GM23338 (cell line): Measurements from ENCODE around the gene OR13F1. TPM values are rescaled to one million over a fixed set of nuclear protein-coding genes. Genes with fewer than 3 reads are reported as not detected.

Source experiments
- ATAC-seq: fragments of 200-7000 bp; cut with Tn5 transposase; 3 replicates; pipeline ENCODE4 v1.9.1; 2020
- DNase-seq: peaks from one replicate; pipeline ENCODE4 v3.0.0-alpha.2; 2015; ENCODE audit warnings: low spot score
- H2AFZ ChIP-seq: fragments of 200-600 bp; sonication (generic); 2 replicates; pipeline ENCODE4 v1.8.0; 2016; ENCODE audit warnings: antibody characterized with exemption, mild to moderate bottlenecking, moderate library complexity
- H3F3A ChIP-seq: fragments of 200-600 bp; sonication (generic); replicated peaks from 2 replicates; pipeline ENCODE4 v1.8.0; 2017; ENCODE audit warnings: antibody characterized with exemption, mixed run types, low read depth
- H3K27ac ChIP-seq: fragments of 200-600 bp; sonication (generic); 2 replicates; pipeline ENCODE4 v1.6.1; 2016; ENCODE audit warnings: low read depth
- H3K27me3 ChIP-seq: fragments of 200-600 bp; sonication (generic); 2 replicates; pipeline ENCODE4 v1.8.0; 2016; ENCODE audit warnings: mild to moderate bottlenecking, mixed run types, moderate library complexity; ENCODE audit not compliant: insufficient read depth
- H3K36me3 ChIP-seq: fragments of 200-600 bp; sonication (generic); 2 replicates; pipeline ENCODE4 v1.8.0; 2016; ENCODE audit warnings: mild to moderate bottlenecking; ENCODE audit not compliant: insufficient read depth
- H3K4me1 ChIP-seq: fragments of 200-600 bp; sonication (generic); 2 replicates; pipeline ENCODE4 v1.8.0; 2016; ENCODE audit warnings: mild to moderate bottlenecking, moderate library complexity; ENCODE audit not compliant: insufficient read depth
- H3K4me2 ChIP-seq: fragments of 200-600 bp; sonication (generic); 2 replicates; pipeline ENCODE4 v1.7.1; 2017; ENCODE audit warnings: mixed run types
- H3K4me3 ChIP-seq: fragments of 200-600 bp; sonication (generic); 2 replicates; pipeline ENCODE4 v1.6.1; 2016; ENCODE audit warnings: mixed run types
- H3K79me2 ChIP-seq: fragments of 200-600 bp; sonication (generic); replicated peaks from 2 replicates; pipeline ENCODE4 v1.8.0; 2017; ENCODE audit warnings: mild to moderate bottlenecking; ENCODE audit not compliant: insufficient read depth
- H3K9me2 ChIP-seq: fragments of 200-600 bp; sonication (generic); 2 replicates; pipeline ENCODE4 v1.8.0; 2017; ENCODE audit not compliant: insufficient read depth
- H4K20me1 ChIP-seq: fragments of 200-600 bp; sonication (generic); replicated peaks from 2 replicates; pipeline ENCODE4 v1.8.0; 2017; ENCODE audit warnings: mild to moderate bottlenecking; ENCODE audit not compliant: insufficient read depth
- H3K27ac Mint-ChIP-seq: 2 replicates; pipeline ENCODE4 v1.8.0; 2020; ENCODE audit warnings: inconsistent platforms, mild to moderate bottlenecking, moderate library complexity, mixed read lengths
- H3K27me3 Mint-ChIP-seq: 3 replicates; pipeline ENCODE4 v1.8.0; 2022; ENCODE audit warnings: low read depth, mild to moderate bottlenecking, moderate library complexity, mixed read lengths, inconsistent platforms; ENCODE audit not compliant: insufficient read depth, poor library complexity
- H3K36me3 Mint-ChIP-seq: 3 replicates; pipeline ENCODE4 v1.8.0; 2021; ENCODE audit warnings: low read depth, mild to moderate bottlenecking, inconsistent platforms, moderate library complexity, mixed read lengths
- H3K4me1 Mint-ChIP-seq: 3 replicates; pipeline ENCODE4 v1.8.0; 2020; ENCODE audit warnings: mild to moderate bottlenecking, inconsistent platforms, mixed read lengths
- H3K4me3 Mint-ChIP-seq: 3 replicates; pipeline ENCODE4 v1.8.0; 2021; ENCODE audit warnings: moderate library complexity, mild to moderate bottlenecking, inconsistent platforms, mixed read lengths
- H3K9me3 Mint-ChIP-seq: 3 replicates; pipeline ENCODE4 v1.8.0; 2020; ENCODE audit warnings: moderate library complexity, mild to moderate bottlenecking, inconsistent platforms, mixed read lengths
- CREB1 ChIP-seq: fragments of 250-450 bp; sonication (Bioruptor Pico); IDR thresholded peaks from 2 replicates; pipeline ENCODE4 v1.5.0; 2020; ENCODE audit warnings: low read depth, mild to moderate bottlenecking, moderate library complexity
- EZH2 ChIP-seq: fragments of 200-600 bp; sonication (generic); IDR thresholded peaks from one replicate; pipeline ENCODE4 v1.8.0; 2017; ENCODE audit warnings: antibody characterized with exemption, mild to moderate bottlenecking, low read depth; ENCODE audit not compliant: unreplicated experiment
- EZH2phosphoT487 ChIP-seq: fragments of 200-600 bp; sonication (generic); IDR thresholded peaks from one replicate; pipeline ENCODE4 v1.8.1; 2018; ENCODE audit warnings: antibody characterized with exemption; ENCODE audit not compliant: unreplicated experiment
- JUNB ChIP-seq: IDR thresholded peaks from one replicate; pipeline ENCODE4 v1.6.1; 2016; ENCODE audit warnings: antibody characterized with exemption; ENCODE audit not compliant: unreplicated experiment
- NANOG ChIP-seq: IDR thresholded peaks from 2 replicates; pipeline ENCODE4 v1.6.1; 2016; ENCODE audit warnings: antibody characterized with exemption, borderline replicate concordance
- POLR2AphosphoS5 ChIP-seq: IDR thresholded peaks from 2 replicates; pipeline ENCODE4 v1.6.1; 2016; ENCODE audit warnings: antibody characterized with exemption, low read depth
- STAT1 ChIP-seq: IDR thresholded peaks from one replicate; pipeline ENCODE4 v1.6.1; 2016; ENCODE audit warnings: antibody characterized with exemption; ENCODE audit not compliant: unreplicated experiment
- ZNF114 ChIP-seq: fragments of 250-450 bp; sonication (Bioruptor Pico); IDR thresholded peaks from 2 replicates; pipeline ENCODE4 v1.5.0; 2020; ENCODE audit warnings: mild to moderate bottlenecking, moderate library complexity
- ZNF331 ChIP-seq: fragments of 250-450 bp; sonication (Bioruptor Pico); IDR thresholded peaks from 2 replicates; pipeline ENCODE4 v1.5.0; 2020; ENCODE audit warnings: low read depth, mild to moderate bottlenecking, moderate library complexity
- polyA plus RNA-seq: library from polyadenylated mRNA; unstranded; fragments of >200 nt; fragmentation: Nextera tagmentation; extraction: Ambion mirVana; gene quantifications from 2 replicates; pipeline ENCODE4 v1.2.1, GENCODE V29; 2016
- total RNA-seq: library from RNA; depleted of rRNA; stranded (reverse); fragments of >200 nt; shearing (Covaris generic); gene quantifications from 2 replicates; pipeline ENCODE4 v1.2.3, GENCODE V29; 2014
- TF ChIP-seq, protein P1 (sequence below), 2 experiments: fragments of 200-600 bp in 1 of 2; sonication (generic) in 1 of 2; conservative IDR thresholded peaks; 2 replicates each; pipeline versions ENCODE4 v1.5.1 to v1.6.1; 2016 to 2017; ENCODE audit warnings: antibody characterized with exemption in 2 of 2, low read depth in 2 of 2, mild to moderate bottlenecking in 2 of 2, moderate library complexity in 1 of 2
- TF ChIP-seq, protein P2 (sequence below): fragments of 250-450 bp; sonication (Bioruptor Pico); IDR thresholded peaks from 2 replicates; pipeline ENCODE4 v1.5.0; 2020; ENCODE audit warnings: mild to moderate bottlenecking, moderate library complexity
- TF ChIP-seq, protein P3 (sequence below): IDR thresholded peaks from one replicate; pipeline ENCODE4 v1.6.1; 2018; ENCODE audit warnings: antibody characterized with exemption; ENCODE audit not compliant: unreplicated experiment
- TF ChIP-seq, protein P4 (sequence below): IDR thresholded peaks from 2 replicates; pipeline ENCODE4 v1.6.1; 2016; ENCODE audit warnings: antibody characterized with exemption

Gene OR13F1
- total and polyA plus RNA-seq, 2 experiments from 2014 or later, result not detected

DNA sequence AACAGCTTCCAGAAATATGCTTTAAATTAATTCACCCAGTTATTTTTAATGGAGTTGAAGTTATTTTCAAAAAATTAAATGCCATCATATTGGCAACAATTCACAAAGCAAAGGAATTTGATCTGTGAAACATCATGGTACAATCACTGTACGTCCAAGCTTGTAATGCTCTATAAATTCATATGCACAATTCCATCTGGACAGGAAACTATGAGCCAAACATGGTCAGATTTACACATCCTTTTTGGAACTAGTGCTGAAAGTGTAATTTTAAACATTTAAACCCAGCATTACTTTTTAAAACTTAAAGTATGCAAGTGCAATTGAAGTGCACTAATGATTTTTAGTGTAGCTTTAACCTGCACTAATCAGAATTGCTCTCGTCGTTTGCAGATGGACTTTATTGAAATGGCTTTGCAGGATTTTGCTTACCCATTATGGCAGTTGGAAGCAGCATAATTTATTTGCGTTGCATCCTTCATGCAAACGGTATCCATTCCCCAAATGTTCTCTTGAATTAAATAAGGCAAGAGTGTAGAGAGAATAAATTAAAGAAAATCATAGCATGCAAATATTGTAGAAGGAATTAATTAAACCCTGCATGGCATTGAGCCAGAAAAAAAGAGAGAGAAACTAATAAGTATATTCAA is 21.0 kb upstream of the OR13F1 start:
- Histone ChIP-seq H3K27me3 (no peaks in the 10 kb centered on the region), H2AFZ (no peak overlapping the region), H3K9me2 (no peaks in the 10 kb centered on the region), H3K27ac (no peak overlapping the region), H3K4me2 (no peak overlapping the region), H4K20me1 (no peaks in the 10 kb centered on the region), H3K4me3 (no peak overlapping the region), H3K4me1 (no peaks in the 10 kb centered on the region), H3F3A (no peaks in the 10 kb centered on the region), H3K79me2 (no peaks in the 10 kb centered on the region), H3K36me3 (no peaks in the 10 kb centered on the region)
- Mint-ChIP-seq H3K27ac (no peak overlapping the region), H3K4me3 (no peak overlapping the region), H3K9me3 (peaks cover 6% of the 10 kb centered on the region; the same call in 1 of the 3 replicates), H3K36me3 (no peaks in the 10 kb centered on the region), H3K27me3 (no peaks in the 10 kb centered on the region), H3K4me1 (no peaks in the 10 kb centered on the region)
- no peak for ATAC-seq
- DNase-seq, result no peak
- TF ChIP-seq ZNF114 (CRISPR knock-in tag) (no peak), CREB1 (no peak), ZNF331 (CRISPR knock-in tag) (no peak), EZH2 (no peak), EZH2phosphoT487 (no peak), JUNB (no peak), NANOG (no peak), POLR2AphosphoS5 (no peak), STAT1 (no peak)
- TF ChIP-seq, protein P1, sequence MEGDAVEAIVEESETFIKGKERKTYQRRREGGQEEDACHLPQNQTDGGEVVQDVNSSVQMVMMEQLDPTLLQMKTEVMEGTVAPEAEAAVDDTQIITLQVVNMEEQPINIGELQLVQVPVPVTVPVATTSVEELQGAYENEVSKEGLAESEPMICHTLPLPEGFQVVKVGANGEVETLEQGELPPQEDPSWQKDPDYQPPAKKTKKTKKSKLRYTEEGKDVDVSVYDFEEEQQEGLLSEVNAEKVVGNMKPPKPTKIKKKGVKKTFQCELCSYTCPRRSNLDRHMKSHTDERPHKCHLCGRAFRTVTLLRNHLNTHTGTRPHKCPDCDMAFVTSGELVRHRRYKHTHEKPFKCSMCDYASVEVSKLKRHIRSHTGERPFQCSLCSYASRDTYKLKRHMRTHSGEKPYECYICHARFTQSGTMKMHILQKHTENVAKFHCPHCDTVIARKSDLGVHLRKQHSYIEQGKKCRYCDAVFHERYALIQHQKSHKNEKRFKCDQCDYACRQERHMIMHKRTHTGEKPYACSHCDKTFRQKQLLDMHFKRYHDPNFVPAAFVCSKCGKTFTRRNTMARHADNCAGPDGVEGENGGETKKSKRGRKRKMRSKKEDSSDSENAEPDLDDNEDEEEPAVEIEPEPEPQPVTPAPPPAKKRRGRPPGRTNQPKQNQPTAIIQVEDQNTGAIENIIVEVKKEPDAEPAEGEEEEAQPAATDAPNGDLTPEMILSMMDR (conservative IDR thresholded peaks at IDR 0.05; ENCODE audit: low read depth in 2 of 2), result no peak
- TF ChIP-seq, protein P2, sequence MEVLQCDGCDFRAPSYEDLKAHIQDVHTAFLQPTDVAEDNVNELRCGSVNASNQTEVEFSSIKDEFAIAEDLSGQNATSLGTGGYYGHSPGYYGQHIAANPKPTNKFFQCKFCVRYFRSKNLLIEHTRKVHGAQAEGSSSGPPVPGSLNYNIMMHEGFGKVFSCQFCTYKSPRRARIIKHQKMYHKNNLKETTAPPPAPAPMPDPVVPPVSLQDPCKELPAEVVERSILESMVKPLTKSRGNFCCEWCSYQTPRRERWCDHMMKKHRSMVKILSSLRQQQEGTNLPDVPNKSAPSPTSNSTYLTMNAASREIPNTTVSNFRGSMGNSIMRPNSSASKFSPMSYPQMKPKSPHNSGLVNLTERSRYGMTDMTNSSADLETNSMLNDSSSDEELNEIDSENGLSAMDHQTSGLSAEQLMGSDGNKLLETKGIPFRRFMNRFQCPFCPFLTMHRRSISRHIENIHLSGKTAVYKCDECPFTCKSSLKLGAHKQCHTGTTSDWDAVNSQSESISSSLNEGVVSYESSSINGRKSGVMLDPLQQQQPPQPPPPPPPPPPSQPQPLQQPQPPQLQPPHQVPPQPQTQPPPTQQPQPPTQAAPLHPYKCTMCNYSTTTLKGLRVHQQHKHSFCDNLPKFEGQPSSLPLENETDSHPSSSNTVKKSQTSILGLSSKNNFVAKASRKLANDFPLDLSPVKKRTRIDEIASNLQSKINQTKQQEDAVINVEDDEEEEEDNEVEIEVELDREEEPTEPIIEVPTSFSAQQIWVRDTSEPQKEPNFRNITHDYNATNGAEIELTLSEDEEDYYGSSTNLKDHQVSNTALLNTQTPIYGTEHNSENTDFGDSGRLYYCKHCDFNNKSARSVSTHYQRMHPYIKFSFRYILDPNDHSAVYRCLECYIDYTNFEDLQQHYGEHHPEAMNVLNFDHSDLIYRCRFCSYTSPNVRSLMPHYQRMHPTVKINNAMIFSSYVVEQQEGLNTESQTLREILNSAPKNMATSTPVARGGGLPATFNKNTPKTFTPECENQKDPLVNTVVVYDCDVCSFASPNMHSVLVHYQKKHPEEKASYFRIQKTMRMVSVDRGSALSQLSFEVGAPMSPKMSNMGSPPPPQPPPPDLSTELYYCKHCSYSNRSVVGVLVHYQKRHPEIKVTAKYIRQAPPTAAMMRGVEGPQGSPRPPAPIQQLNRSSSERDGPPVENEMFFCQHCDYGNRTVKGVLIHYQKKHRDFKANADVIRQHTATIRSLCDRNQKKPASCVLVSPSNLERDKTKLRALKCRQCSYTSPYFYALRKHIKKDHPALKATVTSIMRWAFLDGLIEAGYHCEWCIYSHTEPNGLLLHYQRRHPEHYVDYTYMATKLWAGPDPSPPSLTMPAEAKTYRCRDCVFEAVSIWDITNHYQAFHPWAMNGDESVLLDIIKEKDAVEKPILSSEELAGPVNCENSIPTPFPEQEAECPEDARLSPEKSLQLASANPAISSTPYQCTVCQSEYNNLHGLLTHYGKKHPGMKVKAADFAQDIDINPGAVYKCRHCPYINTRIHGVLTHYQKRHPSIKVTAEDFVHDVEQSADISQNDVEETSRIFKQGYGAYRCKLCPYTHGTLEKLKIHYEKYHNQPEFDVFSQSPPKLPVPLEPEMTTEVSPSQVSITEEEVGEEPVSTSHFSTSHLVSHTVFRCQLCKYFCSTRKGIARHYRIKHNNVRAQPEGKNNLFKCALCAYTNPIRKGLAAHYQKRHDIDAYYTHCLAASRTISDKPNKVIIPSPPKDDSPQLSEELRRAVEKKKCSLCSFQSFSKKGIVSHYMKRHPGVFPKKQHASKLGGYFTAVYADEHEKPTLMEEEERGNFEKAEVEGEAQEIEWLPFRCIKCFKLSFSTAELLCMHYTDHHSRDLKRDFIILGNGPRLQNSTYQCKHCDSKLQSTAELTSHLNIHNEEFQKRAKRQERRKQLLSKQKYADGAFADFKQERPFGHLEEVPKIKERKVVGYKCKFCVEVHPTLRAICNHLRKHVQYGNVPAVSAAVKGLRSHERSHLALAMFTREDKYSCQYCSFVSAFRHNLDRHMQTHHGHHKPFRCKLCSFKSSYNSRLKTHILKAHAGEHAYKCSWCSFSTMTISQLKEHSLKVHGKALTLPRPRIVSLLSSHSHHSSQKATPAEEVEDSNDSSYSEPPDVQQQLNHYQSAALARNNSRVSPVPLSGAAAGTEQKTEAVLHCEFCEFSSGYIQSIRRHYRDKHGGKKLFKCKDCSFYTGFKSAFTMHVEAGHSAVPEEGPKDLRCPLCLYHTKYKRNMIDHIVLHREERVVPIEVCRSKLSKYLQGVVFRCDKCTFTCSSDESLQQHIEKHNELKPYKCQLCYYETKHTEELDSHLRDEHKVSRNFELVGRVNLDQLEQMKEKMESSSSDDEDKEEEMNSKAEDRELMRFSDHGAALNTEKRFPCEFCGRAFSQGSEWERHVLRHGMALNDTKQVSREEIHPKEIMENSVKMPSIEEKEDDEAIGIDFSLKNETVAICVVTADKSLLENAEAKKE (CRISPR knock-in tag), result no peak
- TF ChIP-seq, protein P3, sequence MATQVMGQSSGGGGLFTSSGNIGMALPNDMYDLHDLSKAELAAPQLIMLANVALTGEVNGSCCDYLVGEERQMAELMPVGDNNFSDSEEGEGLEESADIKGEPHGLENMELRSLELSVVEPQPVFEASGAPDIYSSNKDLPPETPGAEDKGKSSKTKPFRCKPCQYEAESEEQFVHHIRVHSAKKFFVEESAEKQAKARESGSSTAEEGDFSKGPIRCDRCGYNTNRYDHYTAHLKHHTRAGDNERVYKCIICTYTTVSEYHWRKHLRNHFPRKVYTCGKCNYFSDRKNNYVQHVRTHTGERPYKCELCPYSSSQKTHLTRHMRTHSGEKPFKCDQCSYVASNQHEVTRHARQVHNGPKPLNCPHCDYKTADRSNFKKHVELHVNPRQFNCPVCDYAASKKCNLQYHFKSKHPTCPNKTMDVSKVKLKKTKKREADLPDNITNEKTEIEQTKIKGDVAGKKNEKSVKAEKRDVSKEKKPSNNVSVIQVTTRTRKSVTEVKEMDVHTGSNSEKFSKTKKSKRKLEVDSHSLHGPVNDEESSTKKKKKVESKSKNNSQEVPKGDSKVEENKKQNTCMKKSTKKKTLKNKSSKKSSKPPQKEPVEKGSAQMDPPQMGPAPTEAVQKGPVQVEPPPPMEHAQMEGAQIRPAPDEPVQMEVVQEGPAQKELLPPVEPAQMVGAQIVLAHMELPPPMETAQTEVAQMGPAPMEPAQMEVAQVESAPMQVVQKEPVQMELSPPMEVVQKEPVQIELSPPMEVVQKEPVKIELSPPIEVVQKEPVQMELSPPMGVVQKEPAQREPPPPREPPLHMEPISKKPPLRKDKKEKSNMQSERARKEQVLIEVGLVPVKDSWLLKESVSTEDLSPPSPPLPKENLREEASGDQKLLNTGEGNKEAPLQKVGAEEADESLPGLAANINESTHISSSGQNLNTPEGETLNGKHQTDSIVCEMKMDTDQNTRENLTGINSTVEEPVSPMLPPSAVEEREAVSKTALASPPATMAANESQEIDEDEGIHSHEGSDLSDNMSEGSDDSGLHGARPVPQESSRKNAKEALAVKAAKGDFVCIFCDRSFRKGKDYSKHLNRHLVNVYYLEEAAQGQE, result no peak
- TF ChIP-seq, protein P4, sequence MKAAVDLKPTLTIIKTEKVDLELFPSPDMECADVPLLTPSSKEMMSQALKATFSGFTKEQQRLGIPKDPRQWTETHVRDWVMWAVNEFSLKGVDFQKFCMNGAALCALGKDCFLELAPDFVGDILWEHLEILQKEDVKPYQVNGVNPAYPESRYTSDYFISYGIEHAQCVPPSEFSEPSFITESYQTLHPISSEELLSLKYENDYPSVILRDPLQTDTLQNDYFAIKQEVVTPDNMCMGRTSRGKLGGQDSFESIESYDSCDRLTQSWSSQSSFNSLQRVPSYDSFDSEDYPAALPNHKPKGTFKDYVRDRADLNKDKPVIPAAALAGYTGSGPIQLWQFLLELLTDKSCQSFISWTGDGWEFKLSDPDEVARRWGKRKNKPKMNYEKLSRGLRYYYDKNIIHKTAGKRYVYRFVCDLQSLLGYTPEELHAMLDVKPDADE, result no peak
